Esophagus muscularis mucosa (tissue), 3 donors: ENCODE measurements around the gene FRRS1.

Source experiments
- CTCF ChIP-seq, 3 experiments: fragments of 200-600 bp in 2 of 3; fragments of 450-650 bp in 1 of 3; sonication (generic) in 2 of 3; IDR thresholded peaks; one replicate each; pipeline ENCODE4 v1.5.1; 2017 to 2019; ENCODE audit warnings: antibody characterized with exemption in 3 of 3, mild to moderate bottlenecking in 2 of 3, moderate library complexity in 1 of 3
- EP300 ChIP-seq: sonication (generic); formaldehyde crosslinking; IDR thresholded peaks from one replicate; pipeline ENCODE4 v1.6.1; 2017; ENCODE audit warnings: antibody characterized with exemption

GRCh38 chr1:99696616-99697015 lies 69.8 kb downstream of the FRRS1 start:
- no peak for TF ChIP-seq CTCF (IDR thresholded peaks at IDR 0.05)
- no peak for TF ChIP-seq EP300
